ENCODE data around the gene BRME1.

BRME1 gene

GRCh38 chr19:13905634-13906520, at the start of gene BRME1, which contains the start of gene CC2D1A:
BRME1 (minus strand) TSS chr19:13906117; CDS start chr19:13904892, 1,225 bp downstream.
CC2D1A (plus strand) TSS chr19:13906201; CDS start chr19:13906442, 241 bp downstream.
- DNase-seq (ENCODE audit: low read depth): peak; percentile 83
- TF ChIP-seq CTCF (conservative IDR thresholded peaks at IDR 0.05; ENCODE audit: low read depth, low read length): no peak
- peak within 1 kb of the TSS; percentile 86 for H3K4me3 ChIP-seq (ENCODE audit: low read depth, low read length)

- H3K4me3 ChIP-seq (ENCODE audit: low read depth, low read length): no peak overlapping the region
- DNase-seq (ENCODE audit: low read depth): no peak
- TF ChIP-seq CTCF (conservative IDR thresholded peaks at IDR 0.05; ENCODE audit: low read depth, low read length): no peak
Measured at GRCh38 chr19:13954185-13954584, 48.3 kb upstream of the BRME1 start.

GRCh38 chr19:13952931-13953531, 47.1 kb upstream of the BRME1 start:
- peak overlapping the region; percentile 78 for H3K4me3 ChIP-seq (ENCODE audit: low read depth, low read length)
- TF ChIP-seq CTCF (conservative IDR thresholded peaks at IDR 0.05; ENCODE audit: low read depth, low read length): peak; percentile 21
- DNase-seq (ENCODE audit: low read depth): peak; percentile 45

- DNase-seq (ENCODE audit: low read depth): peak; percentile 100
- no peak for TF ChIP-seq CTCF (conservative IDR thresholded peaks at IDR 0.05; ENCODE audit: low read depth, low read length)
- H3K4me3 ChIP-seq (ENCODE audit: low read depth, low read length): peak within 1 kb of the TSS; percentile 78
Measured at GRCh38 chr19:13952154-13952930, 46.4 kb upstream of the BRME1 start, which contains the start of gene DCAF15. DCAF15 (plus strand) TSS chr19:13952509; CDS start chr19:13952513, 4 bp downstream.

- no peak for DNase-seq (ENCODE audit: low read depth)
- no peak for TF ChIP-seq CTCF (conservative IDR thresholded peaks at IDR 0.05; ENCODE audit: low read depth, low read length)
- peak overlapping the region; percentile 55 for H3K4me3 ChIP-seq (ENCODE audit: low read depth, low read length)
Measured at GRCh38 chr19:13951799-13952153, 45.9 kb upstream of the BRME1 start.

- no peak for TF ChIP-seq CTCF (conservative IDR thresholded peaks at IDR 0.05; ENCODE audit: low read depth, low read length)
- no peak for DNase-seq (ENCODE audit: low read depth)
- no peak overlapping the region for H3K4me3 ChIP-seq (ENCODE audit: low read depth, low read length)
Measured at GRCh38 chr19:13951043-13951442, 45.1 kb upstream of the BRME1 start.
